LNCAP (cell line): ENCODE data around the gene CACNA2D4.

Experiments used
- TF ChIP-seq, protein P1 (sequence below): fragments of 450-650 bp; IDR thresholded peaks from 2 replicates; pipeline ENCODE4 v1.5.1; 2017; ENCODE audit warnings: mild to moderate bottlenecking

The CACNA2D4 gene

GRCh38 chr12:1926251-1926657, 7.8 kb upstream of the CACNA2D4 start:
- TF ChIP-seq, protein P1, sequence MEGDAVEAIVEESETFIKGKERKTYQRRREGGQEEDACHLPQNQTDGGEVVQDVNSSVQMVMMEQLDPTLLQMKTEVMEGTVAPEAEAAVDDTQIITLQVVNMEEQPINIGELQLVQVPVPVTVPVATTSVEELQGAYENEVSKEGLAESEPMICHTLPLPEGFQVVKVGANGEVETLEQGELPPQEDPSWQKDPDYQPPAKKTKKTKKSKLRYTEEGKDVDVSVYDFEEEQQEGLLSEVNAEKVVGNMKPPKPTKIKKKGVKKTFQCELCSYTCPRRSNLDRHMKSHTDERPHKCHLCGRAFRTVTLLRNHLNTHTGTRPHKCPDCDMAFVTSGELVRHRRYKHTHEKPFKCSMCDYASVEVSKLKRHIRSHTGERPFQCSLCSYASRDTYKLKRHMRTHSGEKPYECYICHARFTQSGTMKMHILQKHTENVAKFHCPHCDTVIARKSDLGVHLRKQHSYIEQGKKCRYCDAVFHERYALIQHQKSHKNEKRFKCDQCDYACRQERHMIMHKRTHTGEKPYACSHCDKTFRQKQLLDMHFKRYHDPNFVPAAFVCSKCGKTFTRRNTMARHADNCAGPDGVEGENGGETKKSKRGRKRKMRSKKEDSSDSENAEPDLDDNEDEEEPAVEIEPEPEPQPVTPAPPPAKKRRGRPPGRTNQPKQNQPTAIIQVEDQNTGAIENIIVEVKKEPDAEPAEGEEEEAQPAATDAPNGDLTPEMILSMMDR, result no peak

GRCh38 chr12:1925684-1926006, 7.2 kb upstream of the CACNA2D4 start:
- TF ChIP-seq, protein P1, result no peak

DNA sequence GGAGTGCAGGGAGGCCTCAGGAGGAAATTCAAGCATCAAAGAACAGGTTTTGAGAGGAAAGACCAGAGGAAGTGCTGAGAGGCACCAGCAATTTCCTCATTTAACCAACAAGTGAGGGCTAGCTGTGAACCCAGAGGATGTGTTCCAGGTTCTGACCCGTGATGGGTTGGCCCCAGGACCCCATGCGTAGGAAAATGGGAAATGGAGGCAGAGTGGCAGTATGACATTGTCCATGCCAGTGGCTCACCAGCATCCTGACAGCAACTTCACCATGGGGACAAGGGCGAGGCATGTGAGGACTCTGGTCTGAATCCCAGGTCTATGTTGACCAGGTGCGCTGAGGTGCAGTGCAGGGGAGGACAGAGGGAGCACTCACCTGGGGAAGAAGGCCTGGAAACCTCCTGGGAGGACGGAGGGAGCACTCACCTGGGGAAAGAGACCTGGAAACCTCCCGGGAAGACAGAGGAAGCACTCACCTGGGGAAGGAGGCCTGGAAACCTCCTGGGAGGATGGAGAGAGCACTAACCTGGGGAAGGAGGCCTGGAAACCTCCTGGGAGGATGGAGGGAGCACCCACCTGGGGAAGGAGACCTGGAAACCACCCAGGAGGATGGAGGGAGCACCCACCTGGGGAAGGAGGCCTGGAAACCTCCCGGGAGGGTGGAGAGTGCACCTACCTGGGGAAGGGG, 6.7 kb upstream of the CACNA2D4 start:
- TF ChIP-seq, protein P1, result no peak

DNA sequence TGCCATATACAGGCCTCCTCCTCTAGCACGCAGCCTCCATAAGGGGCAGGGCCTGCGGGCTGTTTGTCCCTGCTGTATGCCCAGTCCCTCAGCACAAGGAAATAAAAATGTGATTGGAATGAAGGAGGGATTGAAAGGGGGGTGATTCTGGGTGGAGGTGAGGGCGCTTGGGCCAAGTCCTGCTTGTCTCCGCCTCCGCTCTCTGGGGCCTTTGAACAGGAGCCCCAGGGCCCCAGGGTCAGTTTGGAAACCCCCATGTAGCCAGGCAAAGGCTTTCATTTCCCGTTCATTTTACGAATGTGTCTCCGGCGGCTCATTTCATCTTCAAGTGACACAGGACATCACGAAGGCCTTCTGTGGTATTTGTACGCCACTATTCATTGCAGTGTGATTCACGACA, 4.5 kb upstream of the CACNA2D4 start:
- TF ChIP-seq, protein P1, result no peak

DNA sequence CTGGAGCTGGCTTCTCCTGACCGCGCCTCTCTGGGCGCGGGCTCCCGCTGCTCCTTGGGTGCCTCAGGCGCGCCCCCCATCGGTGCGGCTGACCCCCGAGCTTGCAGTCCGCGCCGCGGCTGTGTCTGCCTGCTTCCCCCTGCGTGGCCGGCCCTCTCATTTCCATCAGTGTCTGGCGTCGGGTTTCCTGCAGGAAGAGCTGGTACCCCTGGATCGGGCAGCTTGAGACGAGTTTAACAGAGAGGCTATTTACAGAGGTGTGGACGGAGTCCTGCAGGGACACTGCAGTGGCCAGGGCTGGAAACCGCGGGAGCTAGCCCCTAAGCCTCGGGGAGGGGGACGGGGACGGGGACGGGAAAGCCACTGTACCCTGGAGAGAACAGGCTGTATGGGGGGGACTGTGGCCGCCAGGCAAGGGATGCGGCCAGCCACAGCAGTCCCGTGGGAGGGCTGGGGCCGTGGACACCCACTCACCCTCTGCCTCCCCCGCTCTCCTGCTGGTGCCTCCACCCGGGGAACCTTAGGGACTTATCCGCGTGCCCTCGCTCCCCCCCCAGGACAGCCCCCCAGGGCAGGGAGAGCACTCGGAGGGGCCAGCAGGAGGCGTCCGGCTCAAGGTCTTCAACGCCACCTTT, 3.7 kb upstream of the CACNA2D4 start:
- TF ChIP-seq, protein P1, result no peak

GRCh38 chr12:1920971-1921370, 2.5 kb upstream of the CACNA2D4 start:
- TF ChIP-seq, protein P1, result no peak

- TF ChIP-seq, protein P1, result no peak
These were observed 2.0 kb upstream of the CACNA2D4 start for GRCh38 chr12:1920436-1920835.
